GM21576 (cell line): Measurements from ENCODE around the gene TRIM67.
"Not testable (repeated sequence)": the region's sequence is repeated elsewhere in the genome, so short reads cannot be mapped to it uniquely, and the experiment has no call there.

Experiments
- ATAC-seq: cut with Tn5 transposase; IDR thresholded peaks from one replicate; pipeline ENCODE4 v1.9.1; 2021; ENCODE audit warnings: mild to moderate bottlenecking, moderate library complexity; ENCODE audit not compliant: unreplicated experiment

The TRIM67 gene

DNA sequence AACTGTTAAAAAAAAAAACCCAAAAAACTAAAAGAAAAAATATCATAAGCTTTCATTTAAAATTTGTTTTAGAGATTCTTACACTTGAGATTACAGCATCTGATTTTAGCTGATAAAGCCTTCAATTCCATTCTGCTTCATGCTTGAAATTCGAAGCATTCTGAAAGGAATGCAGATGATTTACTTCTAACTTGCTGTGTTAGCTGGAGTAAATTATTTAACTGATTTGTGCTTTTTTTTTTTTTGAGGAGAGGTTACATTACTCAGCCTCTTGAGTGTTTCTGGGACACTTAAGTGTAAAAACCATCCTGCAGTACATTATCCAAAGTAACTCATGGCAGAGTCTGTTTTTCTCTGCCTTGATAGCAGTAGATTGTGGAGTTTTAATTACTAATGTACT lies 4.5 kb upstream of the TRIM67 start:
- no peak for ATAC-seq

DNA sequence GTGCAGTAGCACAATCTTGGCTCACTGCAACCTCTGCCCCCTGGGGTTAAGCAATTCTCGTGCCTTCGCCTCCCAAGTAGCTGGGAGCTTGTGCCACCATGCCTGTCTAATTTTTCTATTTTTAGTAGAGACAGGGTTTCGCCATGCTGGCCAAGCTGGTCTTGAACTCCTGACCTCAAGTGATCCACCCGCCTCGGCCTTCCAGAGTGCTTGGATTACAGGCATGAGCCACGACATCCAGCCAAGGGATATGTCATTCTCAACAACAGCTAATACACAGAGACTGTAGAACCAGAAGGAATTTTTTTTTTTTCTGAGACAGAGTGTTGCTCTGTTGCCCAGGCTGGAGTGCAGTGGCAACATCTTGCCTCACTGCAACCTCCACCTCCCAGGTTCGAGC lies 3.7 kb upstream of the TRIM67 start:
- ATAC-seq: not testable (repeated sequence)

DNA sequence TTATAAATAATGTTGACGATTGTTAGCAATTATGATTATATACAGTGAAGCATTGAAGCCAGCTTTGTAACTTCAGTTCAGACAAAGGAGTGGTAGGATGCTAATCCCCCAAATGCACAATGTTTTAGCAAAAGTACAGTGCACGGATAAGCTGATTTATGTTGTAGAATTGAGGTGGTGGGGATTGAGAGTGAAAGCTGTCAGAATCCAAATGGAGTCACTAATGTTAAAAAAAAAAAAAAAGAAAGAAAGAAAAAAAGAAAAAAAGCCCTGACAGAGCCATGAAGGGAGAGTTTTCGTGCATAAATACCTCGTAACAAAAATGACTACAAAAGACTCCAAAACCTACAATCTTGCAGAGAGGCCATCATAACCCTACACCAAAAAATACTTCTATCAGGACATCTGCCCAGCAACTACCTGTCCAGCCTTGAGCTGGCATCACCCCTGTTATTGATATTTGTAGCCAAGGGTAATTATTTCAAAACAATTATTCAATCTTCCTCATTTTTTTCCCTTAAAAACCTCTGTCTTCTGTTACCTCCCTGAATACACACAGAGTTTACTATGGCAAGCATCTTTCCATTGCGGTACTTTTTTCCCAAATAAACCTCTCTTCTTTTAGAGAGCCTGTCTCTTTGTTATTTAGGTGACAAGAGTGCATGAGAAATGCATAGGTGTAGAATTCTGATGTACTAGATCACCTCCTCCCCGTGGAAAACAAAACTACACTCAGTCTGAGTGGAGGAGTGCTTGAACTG lies 2.5 kb upstream of the TRIM67 start:
- no peak for ATAC-seq

GRCh38 chr1:231159963-231160761 lies 1.7 kb upstream of the TRIM67 start:
- no peak for ATAC-seq

GRCh38 chr1:231160895-231161666 lies 777 bp upstream of the TRIM67 start:
- ATAC-seq: no peak

DNA sequence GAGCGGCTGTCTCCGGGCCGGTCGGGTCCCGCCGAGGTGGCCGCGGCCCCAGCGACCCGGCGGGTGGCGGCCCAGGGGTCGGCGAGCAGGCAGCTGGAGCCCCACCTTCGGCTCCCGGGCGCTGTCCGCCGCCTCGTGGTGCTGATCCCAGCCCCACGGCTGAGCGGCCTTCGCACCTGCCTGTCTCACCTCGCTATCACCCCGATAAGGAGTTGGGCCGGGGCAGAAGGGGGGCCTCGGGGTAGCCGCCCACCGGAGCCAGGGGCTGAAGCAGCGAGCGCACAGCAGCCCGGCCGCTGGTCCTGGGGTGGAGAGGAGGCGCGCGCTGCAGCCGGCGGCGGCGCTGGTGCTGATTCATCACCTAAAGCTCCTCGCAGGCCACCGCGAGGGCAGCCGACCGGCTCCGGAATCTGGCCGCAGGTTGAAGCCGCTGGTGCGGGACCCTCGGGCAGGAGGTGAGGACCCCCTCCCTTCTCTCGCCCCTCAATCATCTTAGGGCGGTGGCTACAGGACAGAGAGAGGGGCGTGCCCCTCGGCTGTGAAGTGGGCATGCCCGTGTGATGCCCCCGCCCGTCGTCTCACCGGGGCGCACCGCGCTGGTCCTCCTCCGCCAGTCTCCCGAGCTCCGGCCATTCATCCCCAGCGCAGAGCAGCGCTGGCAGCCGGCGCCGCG lies 575 bp downstream of the TRIM67 start:
- ATAC-seq: no peak

DNA sequence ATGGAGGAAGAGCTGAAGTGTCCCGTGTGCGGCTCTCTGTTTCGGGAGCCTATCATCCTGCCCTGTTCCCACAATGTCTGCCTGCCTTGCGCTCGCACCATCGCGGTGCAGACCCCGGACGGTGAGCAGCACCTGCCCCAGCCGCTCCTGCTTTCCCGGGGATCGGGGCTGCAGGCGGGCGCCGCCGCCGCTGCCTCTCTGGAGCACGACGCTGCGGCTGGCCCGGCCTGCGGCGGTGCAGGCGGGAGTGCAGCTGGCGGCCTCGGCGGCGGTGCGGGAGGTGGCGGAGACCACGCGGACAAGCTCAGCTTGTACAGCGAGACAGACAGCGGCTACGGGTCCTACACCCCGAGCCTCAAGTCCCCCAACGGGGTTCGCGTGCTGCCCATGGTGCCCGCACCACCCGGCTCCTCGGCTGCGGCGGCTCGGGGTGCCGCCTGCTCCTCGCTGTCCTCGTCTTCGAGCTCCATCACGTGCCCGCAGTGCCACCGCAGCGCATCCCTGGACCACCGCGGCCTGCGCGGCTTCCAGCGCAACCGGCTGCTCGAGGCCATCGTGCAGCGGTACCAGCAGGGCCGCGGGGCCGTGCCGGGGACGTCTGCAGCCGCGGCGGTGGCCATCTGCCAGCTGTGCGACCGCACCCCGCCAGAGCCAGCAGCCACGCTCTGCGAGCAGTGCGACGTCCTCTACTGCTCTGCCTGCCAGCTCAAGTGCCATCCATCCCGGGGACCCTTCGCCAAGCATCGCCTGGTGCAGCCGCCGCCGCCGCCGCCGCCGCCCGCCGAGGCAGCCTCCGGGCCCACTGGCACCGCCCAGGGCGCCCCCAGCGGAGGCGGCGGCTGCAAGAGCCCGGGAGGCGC lies 1.3 kb downstream of the TRIM67 start:
- ATAC-seq: no peak

GRCh38 chr1:231163830-231164427 lies 2.1 kb downstream of the TRIM67 start:
- ATAC-seq: no peak

GRCh38 chr1:231165371-231165770 lies 3.5 kb downstream of the TRIM67 start:
- ATAC-seq: no peak

DNA sequence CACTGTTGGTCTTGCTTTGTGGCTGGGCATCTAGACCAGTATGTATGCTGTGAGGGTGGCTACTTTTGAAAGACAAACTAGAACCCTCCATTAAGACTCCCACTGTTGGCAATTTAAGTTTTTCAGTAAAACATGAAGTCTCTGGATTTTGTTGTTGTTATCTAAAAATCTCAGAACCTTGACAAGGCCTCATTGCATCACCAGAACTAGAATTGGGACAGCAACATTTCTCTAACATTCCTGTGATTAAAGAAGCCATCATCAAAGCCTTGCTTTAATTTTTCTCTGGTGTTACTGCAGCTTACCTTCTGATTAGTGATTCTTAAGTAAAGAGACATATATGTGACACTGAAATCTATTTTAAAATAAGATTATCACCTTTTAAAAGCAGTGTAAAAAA lies 4.5 kb downstream of the TRIM67 start:
- no peak for ATAC-seq

- ATAC-seq: no peak
Observed at GRCh38 chr1:231170875-231171274, 9.0 kb downstream of the TRIM67 start.

DNA sequence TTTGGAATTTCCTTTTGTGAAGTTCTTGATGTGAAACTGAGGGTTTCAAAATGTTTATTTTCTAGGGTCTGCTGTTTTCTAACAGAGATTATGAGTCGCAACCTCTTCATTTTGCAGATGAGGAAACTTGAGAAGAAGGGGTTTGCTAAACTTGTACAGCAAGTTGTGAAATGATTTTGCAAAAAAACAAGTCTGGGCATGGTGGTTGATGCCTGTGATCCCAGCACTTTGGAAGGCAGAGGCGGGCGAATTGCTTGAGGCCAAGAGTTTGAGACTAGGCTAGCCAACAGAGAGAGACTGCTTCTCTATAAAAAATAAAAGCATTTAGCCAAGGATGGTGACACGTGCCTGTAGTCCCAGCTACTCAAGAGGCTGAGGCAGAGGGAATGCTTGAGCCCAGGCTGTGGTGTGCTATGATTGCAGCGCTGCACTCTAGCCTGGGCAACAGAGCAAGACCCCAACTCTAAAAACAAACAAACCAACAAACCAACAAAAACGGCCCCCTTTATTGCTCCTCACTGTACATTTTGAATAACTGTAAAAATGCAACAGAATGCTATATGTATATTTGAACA lies 9.9 kb downstream of the TRIM67 start:
- no peak for ATAC-seq

GRCh38 chr1:231172411-231172810 lies 10.6 kb downstream of the TRIM67 start:
- no peak for ATAC-seq

GRCh38 chr1:231176421-231176820 lies 14.6 kb downstream of the TRIM67 start:
- no peak for ATAC-seq

- no peak for ATAC-seq
Observed at GRCh38 chr1:231177226-231177625, 15.4 kb downstream of the TRIM67 start.

- ATAC-seq: no peak
Observed at GRCh38 chr1:231177936-231178335, 16.1 kb downstream of the TRIM67 start.

DNA sequence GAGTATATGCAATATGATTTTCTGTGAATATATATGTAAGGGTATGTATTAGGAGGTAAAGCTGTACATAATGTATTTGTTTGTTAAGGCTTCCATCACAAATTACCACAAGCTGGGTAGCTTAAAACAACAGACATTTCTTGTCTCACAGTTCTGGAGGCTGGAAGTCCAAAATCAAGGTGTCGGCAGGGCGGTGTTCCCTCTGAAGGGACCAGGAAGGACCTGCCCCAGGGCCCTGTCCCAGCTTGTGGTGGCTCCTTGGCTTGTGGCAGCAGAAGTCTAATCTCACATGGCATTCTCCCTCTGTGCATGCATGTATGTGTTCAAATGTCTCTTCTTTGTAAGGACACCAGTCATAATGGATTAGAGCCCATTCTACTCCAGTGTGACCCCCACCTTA lies 17.1 kb downstream of the TRIM67 start:
- no peak for ATAC-seq

- ATAC-seq: no peak
Observed at GRCh38 chr1:231180034-231180433, 18.2 kb downstream of the TRIM67 start.

DNA sequence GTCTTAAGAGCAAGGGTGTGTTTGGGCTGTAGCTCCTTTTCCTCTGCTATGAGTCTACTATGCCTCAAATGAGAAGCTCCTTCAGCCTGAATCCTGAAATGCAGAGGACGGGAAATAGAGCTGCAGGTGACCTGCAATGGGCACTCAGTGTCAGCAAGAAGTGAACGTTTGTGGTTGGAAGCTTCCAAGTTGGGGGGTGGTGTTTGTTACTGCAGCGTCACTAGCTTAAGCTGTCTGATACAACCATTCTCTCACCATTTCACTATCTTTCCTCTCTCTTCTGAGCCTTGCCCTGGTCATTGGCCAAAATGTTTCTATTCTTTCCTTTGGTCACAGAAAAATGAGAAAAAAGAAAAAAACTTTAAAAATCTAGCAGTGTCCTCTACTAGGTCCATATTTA lies 19.4 kb downstream of the TRIM67 start:
- no peak for ATAC-seq
